Skin epidermis (tissue), 12 donors: ENCODE measurements around the gene AMMECR1L.

ENCODE experiments used
- H3K27ac ChIP-seq, 21 experiments: fragments of 200-600 bp; sonication (generic) in 11 of 21; one replicate each; pipeline ENCODE4 v1.5.0; 2020; ENCODE audit warnings: mild to moderate bottlenecking in 3 of 21, inconsistent platforms in 2 of 21, moderate library complexity in 2 of 21
- H3K4me3 ChIP-seq, 7 experiments: fragments of 200-600 bp; sonication (generic) in 2 of 7; one replicate each; pipeline ENCODE4 v1.5.0; 2020; ENCODE audit warnings: inconsistent platforms in 2 of 7, mild to moderate bottlenecking in 2 of 7, moderate library complexity in 1 of 7

AMMECR1L gene

GRCh38 chr2:127888772-127889171, 3.0 kb upstream of the AMMECR1L start:
- no peak overlapping the region for H3K27ac ChIP-seq
- no peak overlapping the region for H3K4me3 ChIP-seq

- Histone ChIP-seq H3K27ac (peak overlapping the region in 2 of 21 experiments; percentile 32 to 64), H3K4me3 (no peak overlapping the region)
Observed at GRCh38 chr2:127887776-127888130, 2.0 kb upstream of the AMMECR1L start.

GRCh38 chr2:127887082-127887775, 1.5 kb upstream of the AMMECR1L start:
- Histone ChIP-seq H3K4me3 (peak overlapping the region in 5 of 7 experiments; percentile 54 to 70 (median 66)), H3K27ac (peak overlapping the region in 8 of 21 experiments; percentile 12 to 90 (median 63))

- peak overlapping the region; percentile 46 to 92 (median 87) for H3K27ac ChIP-seq
- peak overlapping the region; percentile 54 to 70 (median 64) for H3K4me3 ChIP-seq
Observed at GRCh38 chr2:127886593-127886935, 808 bp upstream of the AMMECR1L start.

- Histone ChIP-seq H3K27ac (peak overlapping the region; percentile 50 to 92 (median 87)), H3K4me3 (peak overlapping the region; percentile 54 to 70 (median 64))
Observed at GRCh38 chr2:127884861-127885740, 655 bp downstream of the AMMECR1L start.

- Histone ChIP-seq H3K27ac (peak overlapping the region in 17 of 21 experiments; percentile 12 to 92 (median 90)), H3K4me3 (peak overlapping the region; percentile 54 to 70 (median 64))
Observed at GRCh38 chr2:127884436-127884835, 1.3 kb downstream of the AMMECR1L start.

GRCh38 chr2:127879899-127880298, 5.9 kb downstream of the AMMECR1L start:
- Histone ChIP-seq H3K27ac (no peak overlapping the region), H3K4me3 (no peak overlapping the region)

GRCh38 chr2:127877626-127878025, 8.1 kb downstream of the AMMECR1L start:
- H3K4me3 ChIP-seq, result no peak overlapping the region
- H3K27ac ChIP-seq, result no peak overlapping the region

- no peak overlapping the region for H3K27ac ChIP-seq
- no peak overlapping the region for H3K4me3 ChIP-seq
Observed at GRCh38 chr2:127877136-127877535, 8.6 kb downstream of the AMMECR1L start.

GRCh38 chr2:127874378-127875269, 11.1 kb downstream of the AMMECR1L start:
- H3K27ac ChIP-seq, result no peak overlapping the region
- no peak overlapping the region for H3K4me3 ChIP-seq

GRCh38 chr2:127873707-127874303, 12.0 kb downstream of the AMMECR1L start:
- Histone ChIP-seq H3K4me3 (no peak overlapping the region), H3K27ac (no peak overlapping the region)

- H3K4me3 ChIP-seq, result no peak overlapping the region
- no peak overlapping the region for H3K27ac ChIP-seq
Observed at GRCh38 chr2:127872354-127872753, 13.4 kb downstream of the AMMECR1L start.

GRCh38 chr2:127865926-127866325, 19.8 kb downstream of the AMMECR1L start:
- no peak overlapping the region for H3K4me3 ChIP-seq
- H3K27ac ChIP-seq, result no peak overlapping the region

GRCh38 chr2:127864877-127865276, 20.9 kb downstream of the AMMECR1L start:
- Histone ChIP-seq H3K27ac (no peak overlapping the region), H3K4me3 (no peak overlapping the region)

- Histone ChIP-seq H3K27ac (no peak overlapping the region), H3K4me3 (no peak overlapping the region)
Observed at GRCh38 chr2:127862228-127862627, 23.5 kb downstream of the AMMECR1L start.

- H3K27ac ChIP-seq, result peak overlapping the region in 2 of 21 experiments; percentile 0 to 1
- H3K4me3 ChIP-seq, result no peak overlapping the region
Observed at GRCh38 chr2:127860130-127860529, 25.6 kb downstream of the AMMECR1L start.

GRCh38 chr2:127859712-127860085, 26.1 kb downstream of the AMMECR1L start:
- no peak overlapping the region for H3K4me3 ChIP-seq

GRCh38 chr2:127857265-127857808, 28.4 kb downstream of the AMMECR1L start:
- peak overlapping the region in 20 of 21 experiments; percentile 68 to 93 (median 86) for H3K27ac ChIP-seq
- H3K4me3 ChIP-seq, result peak overlapping the region; percentile 64 to 95 (median 87)

More at GRCh38 chr2:127859712-127860085, 26.1 kb downstream of the AMMECR1L start:
- H3K27ac ChIP-seq, result peak overlapping the region in 2 of 21 experiments; percentile 0 to 1

GRCh38 chr2:127853671-127854070, 32.1 kb downstream of the AMMECR1L start:
- Histone ChIP-seq H3K27ac (no peak overlapping the region), H3K4me3 (no peak overlapping the region)
